ENCODE measurements around the gene GALNTL6.

GALNTL6 gene

DNA sequence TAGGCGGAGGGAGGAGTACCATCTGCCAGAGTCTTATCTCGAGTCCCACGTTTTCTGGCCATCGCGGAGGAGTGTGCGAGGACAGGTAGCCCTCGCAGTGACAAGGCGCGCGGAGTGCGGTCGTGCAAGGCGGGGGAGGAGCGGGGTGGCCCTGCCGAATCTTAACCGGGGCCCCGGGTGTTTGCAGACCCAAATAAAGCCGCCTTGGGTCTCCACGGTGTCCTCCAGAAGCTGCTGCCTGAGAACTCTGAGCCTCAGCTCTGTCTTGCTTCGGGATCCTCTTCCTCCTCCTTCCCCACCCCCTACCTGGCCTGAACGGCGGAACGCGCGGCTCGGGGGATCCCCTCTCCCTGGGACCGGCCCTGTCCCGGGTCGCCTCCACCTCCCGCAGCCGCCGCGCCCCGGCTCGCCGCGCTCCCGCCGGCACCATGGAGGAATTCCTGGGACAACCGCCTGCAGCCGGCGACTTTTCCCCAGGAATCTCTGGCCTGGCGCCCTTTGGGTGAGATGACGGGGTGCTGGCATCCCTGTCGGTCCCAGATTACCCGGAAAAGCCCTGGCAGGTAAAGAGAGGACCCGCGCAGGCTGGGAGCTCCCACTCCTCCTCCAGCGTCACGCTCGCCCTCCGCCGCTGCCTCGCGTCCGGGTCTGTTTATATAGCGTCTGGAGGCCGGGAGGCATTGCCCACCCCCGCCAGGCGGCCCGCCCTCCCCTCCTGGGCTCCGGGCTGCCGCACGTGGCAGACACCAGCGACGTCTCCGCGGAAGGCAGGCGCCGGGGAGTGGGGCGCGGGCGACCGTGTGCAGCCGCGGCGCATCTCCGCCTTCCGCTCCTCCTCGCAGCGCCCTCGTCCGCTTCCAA is at the start of gene GALNTL6:
TSS of gene GALNTL6 (plus strand) at position 740 of the 861 bp plus-strand sequence.
- DNase-seq (ENCODE audit: low spot score) = no peak

GRCh38 chr4:171765514-171765913 is 47.7 kb upstream of the GALNTL6 start:
- no peak for DNase-seq (ENCODE audit: low spot score)

DNA sequence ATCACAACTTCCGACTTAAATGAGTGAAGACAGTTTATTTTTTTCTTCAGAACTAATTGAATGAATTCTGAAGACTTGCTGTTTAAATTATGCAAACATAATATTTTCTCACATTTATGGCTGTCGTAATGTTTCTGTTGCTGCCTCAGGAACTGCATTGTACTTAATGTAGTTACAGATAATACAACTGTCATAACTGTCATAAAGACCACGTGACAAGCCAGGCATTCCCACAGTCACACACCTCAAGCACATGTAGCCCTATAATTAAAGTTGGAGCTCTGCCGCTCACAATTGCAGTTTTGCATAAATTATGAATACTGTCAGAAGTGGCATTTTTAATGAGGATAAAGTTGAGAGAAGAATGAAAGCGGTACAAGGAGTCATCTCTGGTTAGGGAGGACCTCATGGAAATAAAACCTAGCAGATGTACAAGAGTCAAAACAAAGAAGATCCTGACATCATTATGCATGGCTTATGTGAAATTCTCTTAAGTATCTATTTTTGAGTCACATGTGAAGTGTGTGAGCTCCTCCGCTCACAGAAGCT is 38.5 kb upstream of the GALNTL6 start:
- no peak for DNase-seq (ENCODE audit: low spot score)

GRCh38 chr4:171779301-171779700 is 33.9 kb upstream of the GALNTL6 start:
- DNase-seq (ENCODE audit: low spot score) = no peak

DNA sequence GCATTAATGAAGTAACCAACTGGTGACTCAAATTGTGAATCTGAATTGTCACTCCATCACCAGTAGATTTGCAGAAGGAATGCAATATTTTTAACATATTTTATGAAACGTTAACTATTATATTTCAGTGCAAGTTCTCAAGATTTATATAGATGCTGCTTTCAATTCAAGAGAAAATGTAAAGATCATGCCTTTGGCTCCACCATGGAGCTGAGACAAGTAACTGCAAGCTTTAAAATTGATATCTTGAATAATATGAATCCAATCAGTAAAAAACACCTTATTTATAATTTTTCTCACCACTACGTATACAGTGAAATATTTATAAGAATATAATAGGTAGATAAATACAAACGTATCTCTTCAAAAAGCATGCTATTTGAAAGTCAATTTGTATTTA is 27.8 kb upstream of the GALNTL6 start:
- no peak for DNase-seq (ENCODE audit: low spot score)

DNA sequence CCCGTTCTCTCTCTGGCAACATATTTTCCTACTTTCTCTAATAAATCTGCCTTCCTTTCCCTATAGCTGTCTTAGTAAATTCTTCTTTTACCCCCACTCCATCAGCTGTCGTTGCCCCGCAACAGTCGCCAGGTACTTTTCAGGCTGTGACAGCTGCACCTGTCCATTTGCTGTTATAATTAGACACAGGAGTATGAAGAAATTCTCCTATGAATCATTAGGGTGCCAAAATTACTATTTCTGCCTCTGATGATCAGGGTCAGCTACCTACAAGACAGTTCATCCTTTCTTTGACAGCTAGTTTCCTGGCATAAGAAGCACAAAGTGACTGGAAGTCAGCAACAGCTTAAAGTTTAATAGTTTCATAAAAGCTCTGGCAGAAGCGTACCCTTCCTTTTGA is 19.5 kb upstream of the GALNTL6 start:
- no peak for DNase-seq (ENCODE audit: low spot score)

DNA sequence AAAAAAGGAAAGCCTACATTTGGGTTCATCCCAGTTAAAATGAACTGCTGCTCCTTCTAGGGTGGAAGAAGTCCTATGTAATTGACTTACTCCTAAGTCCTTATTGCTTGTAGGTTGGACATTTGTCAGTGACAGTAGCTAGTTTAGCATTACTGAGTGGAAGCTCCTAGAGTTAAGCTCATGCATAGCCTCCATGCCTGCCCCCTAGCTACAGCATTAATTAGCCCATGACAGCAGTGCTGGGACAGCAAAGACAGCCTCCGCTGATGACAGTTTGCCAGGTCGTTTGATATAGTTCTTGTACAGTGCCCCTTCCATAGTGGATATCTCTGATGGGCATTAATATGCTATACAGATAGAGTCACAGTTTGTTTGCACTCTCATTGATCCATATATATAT is 18.7 kb upstream of the GALNTL6 start:
- no peak for DNase-seq (ENCODE audit: low spot score)

- no peak for DNase-seq (ENCODE audit: low spot score)
These were observed 3.4 kb upstream of the GALNTL6 start for GRCh38 chr4:171809854-171810253.

DNA sequence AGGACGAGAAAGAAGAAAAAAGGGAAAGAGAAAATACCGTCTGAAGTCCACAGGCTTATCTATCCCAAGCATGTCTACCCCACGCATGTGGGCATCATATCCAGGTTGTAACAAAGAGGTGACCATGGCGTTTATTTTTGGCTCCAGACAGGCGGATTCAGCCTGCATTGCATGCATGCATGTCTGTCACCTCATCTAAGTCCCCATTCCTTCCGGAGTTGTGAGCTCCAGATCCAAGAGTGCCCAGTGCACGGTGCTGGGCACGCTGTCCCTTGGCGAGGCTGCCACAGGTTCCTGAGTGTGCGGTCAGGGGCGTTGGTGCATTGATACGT is 905 bp upstream of the GALNTL6 start:
- no peak for DNase-seq (ENCODE audit: low spot score)

DNA sequence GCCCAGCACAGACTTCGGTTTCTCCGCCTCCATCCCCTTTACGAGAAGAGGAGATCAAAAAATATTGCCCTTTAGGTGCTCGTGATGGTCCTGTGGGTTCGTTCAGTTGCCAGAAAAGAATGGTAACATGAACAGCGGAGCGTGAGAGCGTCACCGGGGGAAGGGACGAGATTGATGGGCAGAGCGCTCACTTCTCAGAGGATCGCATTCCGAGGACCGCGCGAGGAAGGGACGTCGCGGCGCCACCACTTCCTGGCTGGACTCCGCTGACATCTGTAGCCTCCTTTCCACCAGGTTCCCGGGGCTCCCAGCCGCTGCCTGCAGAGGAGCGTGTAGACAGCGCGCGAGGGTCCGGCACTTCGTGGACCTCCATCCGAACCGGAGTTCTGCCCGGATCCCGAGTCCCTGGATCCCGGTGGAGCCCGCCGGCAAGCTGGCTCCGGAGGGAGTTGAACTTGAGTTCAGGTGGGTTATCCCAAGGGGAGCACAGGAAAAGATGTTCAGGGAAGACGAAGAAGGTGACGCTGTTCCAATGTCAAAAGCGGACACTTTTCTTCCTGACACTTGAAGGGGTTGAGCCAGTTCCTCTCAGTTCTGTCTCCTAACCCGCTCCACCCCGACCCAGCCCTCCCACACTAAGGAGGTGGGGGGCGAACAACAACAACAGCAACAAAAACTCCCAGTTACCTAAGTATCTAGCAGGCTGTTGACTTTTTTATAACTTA is 484 bp downstream of the GALNTL6 start:
- no peak for DNase-seq (ENCODE audit: low spot score)

- DNase-seq (ENCODE audit: low spot score) = no peak
These were observed 1.3 kb downstream of the GALNTL6 start for GRCh38 chr4:171814545-171814944.

GRCh38 chr4:171817026-171817425 is 3.8 kb downstream of the GALNTL6 start:
- DNase-seq (ENCODE audit: low spot score) = no peak

DNA sequence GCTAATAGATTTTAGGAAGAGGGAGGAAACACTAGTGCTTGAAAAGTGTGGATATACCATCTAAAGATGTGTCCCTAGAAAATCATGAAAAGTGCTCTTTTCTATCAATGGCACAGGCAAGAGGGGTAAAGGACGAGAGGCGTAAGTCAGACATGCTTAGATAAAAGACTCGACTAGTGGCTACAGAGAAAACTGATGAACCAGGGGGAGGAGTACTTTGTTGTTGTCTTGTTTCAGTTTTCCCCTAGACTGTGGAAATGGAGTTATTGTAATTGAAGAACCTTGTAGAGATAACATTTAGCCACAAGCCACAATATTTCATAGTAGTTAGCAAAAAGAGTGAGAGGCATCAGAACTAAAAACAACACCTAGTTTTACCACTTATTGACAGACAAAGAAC is 21.4 kb downstream of the GALNTL6 start:
- no peak for DNase-seq (ENCODE audit: low spot score)

- no peak for DNase-seq (ENCODE audit: low spot score)
These were observed 30.3 kb downstream of the GALNTL6 start for GRCh38 chr4:171843456-171843855.

DNA sequence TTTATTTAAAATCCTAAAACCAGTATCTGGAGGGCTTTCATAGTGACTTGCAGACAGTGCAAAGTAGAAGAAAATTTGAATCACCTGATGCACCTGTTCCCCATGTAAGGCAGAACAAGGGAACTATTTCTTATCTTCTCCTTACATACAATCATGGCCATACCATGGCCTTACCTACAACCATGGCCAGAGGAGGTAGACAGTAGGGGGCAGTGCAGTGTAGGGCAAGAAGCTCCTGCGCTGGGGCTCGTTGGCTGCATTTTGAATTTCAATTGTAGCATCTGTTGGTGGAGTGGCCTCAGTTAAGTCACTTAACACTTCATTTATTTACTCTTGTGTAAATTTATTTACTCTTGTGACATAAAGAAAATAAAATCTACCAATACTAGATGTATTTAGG is 33.0 kb downstream of the GALNTL6 start:
- no peak for DNase-seq (ENCODE audit: low spot score)

DNA sequence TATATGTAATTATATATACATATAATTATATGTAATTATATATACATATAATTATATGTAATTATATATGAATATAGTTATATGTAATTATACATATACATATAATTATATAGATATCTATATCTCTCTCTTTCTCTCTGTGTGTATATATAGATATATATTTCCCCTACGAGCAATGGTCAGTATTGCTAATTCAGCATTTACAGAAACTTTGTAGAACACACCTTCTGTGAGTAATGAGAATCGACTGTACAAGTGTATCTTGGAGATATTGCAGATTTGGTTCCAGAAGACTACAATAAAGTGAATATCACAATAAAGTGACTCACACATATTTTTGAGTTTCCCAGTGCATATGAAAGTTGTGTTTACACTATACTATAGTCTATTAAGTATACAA is 33.7 kb downstream of the GALNTL6 start:
- no peak for DNase-seq (ENCODE audit: low spot score)

GRCh38 chr4:171847751-171848150 is 34.5 kb downstream of the GALNTL6 start:
- no peak for DNase-seq (ENCODE audit: low spot score)

- no peak for DNase-seq (ENCODE audit: low spot score)
These were observed 36.5 kb downstream of the GALNTL6 start for GRCh38 chr4:171849686-171850222.

DNA sequence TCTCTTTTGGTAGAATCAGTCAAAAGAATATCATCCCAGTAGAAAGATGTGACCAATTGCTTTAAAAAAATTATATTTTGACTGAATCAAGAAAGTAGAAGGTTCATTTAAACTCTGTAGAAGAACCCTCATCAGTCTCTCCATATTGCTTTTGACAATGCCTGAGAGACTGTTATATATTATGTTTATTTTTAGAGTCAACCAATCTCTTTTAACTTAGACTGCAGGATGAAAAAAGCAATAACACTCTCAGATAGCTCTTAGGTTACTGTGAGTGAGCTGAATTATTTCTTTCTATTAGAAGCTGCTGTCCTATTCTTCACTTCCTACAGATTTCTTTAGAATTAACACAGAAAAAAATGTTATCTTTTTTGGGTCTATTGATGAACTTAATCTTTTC is 38.1 kb downstream of the GALNTL6 start:
- no peak for DNase-seq (ENCODE audit: low spot score)

DNA sequence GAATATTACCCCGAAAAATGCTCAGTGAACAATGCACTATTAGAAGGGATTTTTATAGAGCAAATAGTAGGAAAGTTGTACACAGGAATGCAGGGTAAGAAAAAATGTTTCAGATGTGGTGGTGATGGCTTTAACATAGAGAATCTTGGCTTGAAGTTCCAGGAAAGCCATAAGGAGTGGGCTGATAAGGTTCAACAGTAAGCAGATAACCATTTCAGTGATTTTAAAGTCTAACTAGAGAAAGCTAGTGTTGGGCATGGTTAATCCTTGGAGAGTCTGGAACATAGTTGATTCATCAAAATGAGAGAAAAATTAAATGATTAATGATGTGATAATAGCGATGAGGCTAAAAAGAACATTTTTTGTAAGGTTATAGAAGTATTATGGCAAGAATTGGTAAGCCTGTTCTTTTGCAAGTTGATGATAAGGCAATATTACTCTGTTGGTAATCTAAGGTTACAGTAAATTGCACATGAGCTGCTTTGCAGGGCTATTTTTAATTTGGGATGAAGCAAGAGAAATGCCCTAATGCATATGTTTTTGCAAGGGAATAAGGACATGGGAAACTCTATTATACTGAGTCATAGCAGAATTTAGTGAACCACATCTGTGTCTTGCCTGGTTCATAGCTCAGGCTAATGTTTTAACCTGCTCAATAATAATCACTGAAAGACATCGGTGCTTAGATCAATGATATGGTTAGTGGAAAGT is 44.3 kb downstream of the GALNTL6 start:
- DNase-seq (ENCODE audit: low spot score) = no peak

DNA sequence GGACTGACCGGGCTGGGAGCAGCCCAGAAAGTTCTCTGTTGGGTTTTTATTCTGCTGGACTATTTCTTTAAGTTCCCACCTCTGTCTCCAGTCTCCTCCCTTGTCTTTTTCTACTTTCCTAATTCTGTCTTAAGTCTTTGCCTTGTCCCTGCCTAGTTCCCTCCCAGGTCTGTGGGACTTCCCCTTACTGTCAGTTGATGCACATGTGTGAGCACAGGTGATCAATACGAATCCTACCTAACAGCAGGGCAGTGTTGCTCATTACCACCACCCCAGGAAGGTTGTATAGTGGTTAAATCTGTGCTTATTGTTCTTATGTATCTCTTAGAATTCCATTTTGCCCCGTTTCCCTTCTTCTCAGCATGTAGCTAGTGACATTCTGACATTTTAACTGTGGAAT is 62.1 kb downstream of the GALNTL6 start:
- DNase-seq (ENCODE audit: low spot score) = no peak

GRCh38 chr4:171876636-171877035 is 63.4 kb downstream of the GALNTL6 start:
- no peak for DNase-seq (ENCODE audit: low spot score)

All from CD4-positive, alpha-beta T cell treated with Interleukin-2 at 100 ng/mL for 4 hours (primary cell).